ENCODE data around the gene MRPL12.

- TF ChIP-seq, protein P1, sequence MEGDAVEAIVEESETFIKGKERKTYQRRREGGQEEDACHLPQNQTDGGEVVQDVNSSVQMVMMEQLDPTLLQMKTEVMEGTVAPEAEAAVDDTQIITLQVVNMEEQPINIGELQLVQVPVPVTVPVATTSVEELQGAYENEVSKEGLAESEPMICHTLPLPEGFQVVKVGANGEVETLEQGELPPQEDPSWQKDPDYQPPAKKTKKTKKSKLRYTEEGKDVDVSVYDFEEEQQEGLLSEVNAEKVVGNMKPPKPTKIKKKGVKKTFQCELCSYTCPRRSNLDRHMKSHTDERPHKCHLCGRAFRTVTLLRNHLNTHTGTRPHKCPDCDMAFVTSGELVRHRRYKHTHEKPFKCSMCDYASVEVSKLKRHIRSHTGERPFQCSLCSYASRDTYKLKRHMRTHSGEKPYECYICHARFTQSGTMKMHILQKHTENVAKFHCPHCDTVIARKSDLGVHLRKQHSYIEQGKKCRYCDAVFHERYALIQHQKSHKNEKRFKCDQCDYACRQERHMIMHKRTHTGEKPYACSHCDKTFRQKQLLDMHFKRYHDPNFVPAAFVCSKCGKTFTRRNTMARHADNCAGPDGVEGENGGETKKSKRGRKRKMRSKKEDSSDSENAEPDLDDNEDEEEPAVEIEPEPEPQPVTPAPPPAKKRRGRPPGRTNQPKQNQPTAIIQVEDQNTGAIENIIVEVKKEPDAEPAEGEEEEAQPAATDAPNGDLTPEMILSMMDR (conservative IDR thresholded peaks at IDR 0.05; ENCODE audit: low read depth in 2 of 2): no peak
- no peak for TF ChIP-seq EZH2 (IDR thresholded peaks at IDR 0.05; ENCODE audit: low read depth, unreplicated experiment)
- TF ChIP-seq CREB1 (CRISPR knock-in tag; IDR thresholded peaks at IDR 0.05; ENCODE audit: low read depth): peak; percentile 67
- peak; percentile 98 for TF ChIP-seq POLR2AphosphoS5 (IDR thresholded peaks at IDR 0.05; ENCODE audit: low read depth)
- TF ChIP-seq, protein P2, sequence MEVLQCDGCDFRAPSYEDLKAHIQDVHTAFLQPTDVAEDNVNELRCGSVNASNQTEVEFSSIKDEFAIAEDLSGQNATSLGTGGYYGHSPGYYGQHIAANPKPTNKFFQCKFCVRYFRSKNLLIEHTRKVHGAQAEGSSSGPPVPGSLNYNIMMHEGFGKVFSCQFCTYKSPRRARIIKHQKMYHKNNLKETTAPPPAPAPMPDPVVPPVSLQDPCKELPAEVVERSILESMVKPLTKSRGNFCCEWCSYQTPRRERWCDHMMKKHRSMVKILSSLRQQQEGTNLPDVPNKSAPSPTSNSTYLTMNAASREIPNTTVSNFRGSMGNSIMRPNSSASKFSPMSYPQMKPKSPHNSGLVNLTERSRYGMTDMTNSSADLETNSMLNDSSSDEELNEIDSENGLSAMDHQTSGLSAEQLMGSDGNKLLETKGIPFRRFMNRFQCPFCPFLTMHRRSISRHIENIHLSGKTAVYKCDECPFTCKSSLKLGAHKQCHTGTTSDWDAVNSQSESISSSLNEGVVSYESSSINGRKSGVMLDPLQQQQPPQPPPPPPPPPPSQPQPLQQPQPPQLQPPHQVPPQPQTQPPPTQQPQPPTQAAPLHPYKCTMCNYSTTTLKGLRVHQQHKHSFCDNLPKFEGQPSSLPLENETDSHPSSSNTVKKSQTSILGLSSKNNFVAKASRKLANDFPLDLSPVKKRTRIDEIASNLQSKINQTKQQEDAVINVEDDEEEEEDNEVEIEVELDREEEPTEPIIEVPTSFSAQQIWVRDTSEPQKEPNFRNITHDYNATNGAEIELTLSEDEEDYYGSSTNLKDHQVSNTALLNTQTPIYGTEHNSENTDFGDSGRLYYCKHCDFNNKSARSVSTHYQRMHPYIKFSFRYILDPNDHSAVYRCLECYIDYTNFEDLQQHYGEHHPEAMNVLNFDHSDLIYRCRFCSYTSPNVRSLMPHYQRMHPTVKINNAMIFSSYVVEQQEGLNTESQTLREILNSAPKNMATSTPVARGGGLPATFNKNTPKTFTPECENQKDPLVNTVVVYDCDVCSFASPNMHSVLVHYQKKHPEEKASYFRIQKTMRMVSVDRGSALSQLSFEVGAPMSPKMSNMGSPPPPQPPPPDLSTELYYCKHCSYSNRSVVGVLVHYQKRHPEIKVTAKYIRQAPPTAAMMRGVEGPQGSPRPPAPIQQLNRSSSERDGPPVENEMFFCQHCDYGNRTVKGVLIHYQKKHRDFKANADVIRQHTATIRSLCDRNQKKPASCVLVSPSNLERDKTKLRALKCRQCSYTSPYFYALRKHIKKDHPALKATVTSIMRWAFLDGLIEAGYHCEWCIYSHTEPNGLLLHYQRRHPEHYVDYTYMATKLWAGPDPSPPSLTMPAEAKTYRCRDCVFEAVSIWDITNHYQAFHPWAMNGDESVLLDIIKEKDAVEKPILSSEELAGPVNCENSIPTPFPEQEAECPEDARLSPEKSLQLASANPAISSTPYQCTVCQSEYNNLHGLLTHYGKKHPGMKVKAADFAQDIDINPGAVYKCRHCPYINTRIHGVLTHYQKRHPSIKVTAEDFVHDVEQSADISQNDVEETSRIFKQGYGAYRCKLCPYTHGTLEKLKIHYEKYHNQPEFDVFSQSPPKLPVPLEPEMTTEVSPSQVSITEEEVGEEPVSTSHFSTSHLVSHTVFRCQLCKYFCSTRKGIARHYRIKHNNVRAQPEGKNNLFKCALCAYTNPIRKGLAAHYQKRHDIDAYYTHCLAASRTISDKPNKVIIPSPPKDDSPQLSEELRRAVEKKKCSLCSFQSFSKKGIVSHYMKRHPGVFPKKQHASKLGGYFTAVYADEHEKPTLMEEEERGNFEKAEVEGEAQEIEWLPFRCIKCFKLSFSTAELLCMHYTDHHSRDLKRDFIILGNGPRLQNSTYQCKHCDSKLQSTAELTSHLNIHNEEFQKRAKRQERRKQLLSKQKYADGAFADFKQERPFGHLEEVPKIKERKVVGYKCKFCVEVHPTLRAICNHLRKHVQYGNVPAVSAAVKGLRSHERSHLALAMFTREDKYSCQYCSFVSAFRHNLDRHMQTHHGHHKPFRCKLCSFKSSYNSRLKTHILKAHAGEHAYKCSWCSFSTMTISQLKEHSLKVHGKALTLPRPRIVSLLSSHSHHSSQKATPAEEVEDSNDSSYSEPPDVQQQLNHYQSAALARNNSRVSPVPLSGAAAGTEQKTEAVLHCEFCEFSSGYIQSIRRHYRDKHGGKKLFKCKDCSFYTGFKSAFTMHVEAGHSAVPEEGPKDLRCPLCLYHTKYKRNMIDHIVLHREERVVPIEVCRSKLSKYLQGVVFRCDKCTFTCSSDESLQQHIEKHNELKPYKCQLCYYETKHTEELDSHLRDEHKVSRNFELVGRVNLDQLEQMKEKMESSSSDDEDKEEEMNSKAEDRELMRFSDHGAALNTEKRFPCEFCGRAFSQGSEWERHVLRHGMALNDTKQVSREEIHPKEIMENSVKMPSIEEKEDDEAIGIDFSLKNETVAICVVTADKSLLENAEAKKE (CRISPR knock-in tag; IDR thresholded peaks at IDR 0.05): no peak
- TF ChIP-seq, protein P3, sequence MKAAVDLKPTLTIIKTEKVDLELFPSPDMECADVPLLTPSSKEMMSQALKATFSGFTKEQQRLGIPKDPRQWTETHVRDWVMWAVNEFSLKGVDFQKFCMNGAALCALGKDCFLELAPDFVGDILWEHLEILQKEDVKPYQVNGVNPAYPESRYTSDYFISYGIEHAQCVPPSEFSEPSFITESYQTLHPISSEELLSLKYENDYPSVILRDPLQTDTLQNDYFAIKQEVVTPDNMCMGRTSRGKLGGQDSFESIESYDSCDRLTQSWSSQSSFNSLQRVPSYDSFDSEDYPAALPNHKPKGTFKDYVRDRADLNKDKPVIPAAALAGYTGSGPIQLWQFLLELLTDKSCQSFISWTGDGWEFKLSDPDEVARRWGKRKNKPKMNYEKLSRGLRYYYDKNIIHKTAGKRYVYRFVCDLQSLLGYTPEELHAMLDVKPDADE (IDR thresholded peaks at IDR 0.05): peak; percentile 87
- no peak for TF ChIP-seq EZH2phosphoT487 (IDR thresholded peaks at IDR 0.05; ENCODE audit: unreplicated experiment)
- no peak for TF ChIP-seq JUNB (IDR thresholded peaks at IDR 0.05; ENCODE audit: unreplicated experiment)
- TF ChIP-seq, protein P4, sequence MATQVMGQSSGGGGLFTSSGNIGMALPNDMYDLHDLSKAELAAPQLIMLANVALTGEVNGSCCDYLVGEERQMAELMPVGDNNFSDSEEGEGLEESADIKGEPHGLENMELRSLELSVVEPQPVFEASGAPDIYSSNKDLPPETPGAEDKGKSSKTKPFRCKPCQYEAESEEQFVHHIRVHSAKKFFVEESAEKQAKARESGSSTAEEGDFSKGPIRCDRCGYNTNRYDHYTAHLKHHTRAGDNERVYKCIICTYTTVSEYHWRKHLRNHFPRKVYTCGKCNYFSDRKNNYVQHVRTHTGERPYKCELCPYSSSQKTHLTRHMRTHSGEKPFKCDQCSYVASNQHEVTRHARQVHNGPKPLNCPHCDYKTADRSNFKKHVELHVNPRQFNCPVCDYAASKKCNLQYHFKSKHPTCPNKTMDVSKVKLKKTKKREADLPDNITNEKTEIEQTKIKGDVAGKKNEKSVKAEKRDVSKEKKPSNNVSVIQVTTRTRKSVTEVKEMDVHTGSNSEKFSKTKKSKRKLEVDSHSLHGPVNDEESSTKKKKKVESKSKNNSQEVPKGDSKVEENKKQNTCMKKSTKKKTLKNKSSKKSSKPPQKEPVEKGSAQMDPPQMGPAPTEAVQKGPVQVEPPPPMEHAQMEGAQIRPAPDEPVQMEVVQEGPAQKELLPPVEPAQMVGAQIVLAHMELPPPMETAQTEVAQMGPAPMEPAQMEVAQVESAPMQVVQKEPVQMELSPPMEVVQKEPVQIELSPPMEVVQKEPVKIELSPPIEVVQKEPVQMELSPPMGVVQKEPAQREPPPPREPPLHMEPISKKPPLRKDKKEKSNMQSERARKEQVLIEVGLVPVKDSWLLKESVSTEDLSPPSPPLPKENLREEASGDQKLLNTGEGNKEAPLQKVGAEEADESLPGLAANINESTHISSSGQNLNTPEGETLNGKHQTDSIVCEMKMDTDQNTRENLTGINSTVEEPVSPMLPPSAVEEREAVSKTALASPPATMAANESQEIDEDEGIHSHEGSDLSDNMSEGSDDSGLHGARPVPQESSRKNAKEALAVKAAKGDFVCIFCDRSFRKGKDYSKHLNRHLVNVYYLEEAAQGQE (IDR thresholded peaks at IDR 0.05; ENCODE audit: unreplicated experiment): no peak
Observed at GRCh38 chr17:81666342-81667191, 36.6 kb upstream of the MRPL12 start, which contains the start of the genes CCDC137 and OXLD1.

All from GM23338 (cell line).